A549 (cell line): ENCODE data around the gene C1QTNF1. TPM values are rescaled to one million over a fixed set of nuclear protein-coding genes. Genes with fewer than 3 reads are reported as not detected.

Source experiments
- ATAC-seq, 2 experiments: fragments of 200-7000 bp in 1 of 2; fragments of >200 bp in 1 of 2; cut with Nextera tagmentation in 1 of 2; cut with Tn5 transposase in 1 of 2; 3 replicates each; pipeline versions ENCODE4 v1.8.0 to v1.9.1; 2018 to 2020; ENCODE audit warnings: mild to moderate bottlenecking in 1 of 2, moderate library complexity in 1 of 2
- CTCF ChIA-PET: fragments of 300-600 bp; sonication (Branson Sonifier 250); formaldehyde crosslinking; extraction: SDS; loops from one replicate; lab custom pipeline; 2021; ENCODE audit warnings: antibody characterized with exemption, inconsistent platforms; lab: Yijun Ruan, JAX
- POLR2A ChIA-PET: fragments of 350-600 bp; formaldehyde crosslinking; extraction: SDS; loops from one replicate; lab custom pipeline; 2021; ENCODE audit warnings: antibody characterized with exemption, inconsistent platforms; lab: Yijun Ruan, JAX
- DNase-seq, 2 experiments: peaks; one replicate each; pipeline versions ENCODE4 v3.0.0 to v3.0.0-alpha.2; 2011 to 2016; ENCODE audit warnings: low read depth in 1 of 2, low spot score in 1 of 2
- FAIRE-seq: peaks from 2 replicates; lab custom pipeline; 2011; peaks lifted over from hg19 to GRCh38; lab: Jason Lieb, UNC
- H3K27ac ChIP-seq, 2 experiments: fragments of >200 bp; sonication (Bioruptor Twin); formaldehyde crosslinking; 3 replicates each; pipeline ENCODE4 v1.5.1; 2016 to 2017
- H3K4me1 ChIP-seq: fragments of >200 bp; sonication (Bioruptor Twin); formaldehyde crosslinking; 3 replicates; pipeline ENCODE4 v1.6.1; 2016
- H3K4me2 ChIP-seq: fragments of >200 bp; sonication (Bioruptor Twin); formaldehyde crosslinking; 3 replicates; pipeline ENCODE4 v1.6.1; 2016
- H3K4me3 ChIP-seq: fragments of >200 bp; sonication (Bioruptor Twin); formaldehyde crosslinking; 3 replicates; pipeline ENCODE4 v1.5.1; 2016
- H3K9me3 ChIP-seq: fragments of >200 bp; sonication (Bioruptor Twin); formaldehyde crosslinking; 3 replicates; pipeline ENCODE4 v1.6.1; 2016
- BHLHE40 ChIP-seq: IDR thresholded peaks from 2 replicates; pipeline ENCODE4 v1.6.1; 2012; ENCODE audit warnings: low read depth, low read length, inconsistent platforms
- CBX2 ChIP-seq: fragments of 200-600 bp; sonication (generic); IDR thresholded peaks from 2 replicates; pipeline ENCODE4 v1.6.1; 2016; ENCODE audit warnings: low read depth, mild to moderate bottlenecking, borderline replicate concordance
- EHF ChIP-seq: fragments of 250-450 bp; sonication (Bioruptor Pico); IDR thresholded peaks from 2 replicates; pipeline ENCODE4 v1.5.0; 2020; ENCODE audit warnings: mild to moderate bottlenecking
- EHMT2 ChIP-seq: fragments of 200-600 bp; sonication (generic); IDR thresholded peaks from 2 replicates; pipeline ENCODE4 v1.6.1; 2016; ENCODE audit warnings: antibody characterized with exemption, low read depth, mild to moderate bottlenecking, moderate library complexity
- EP300 ChIP-seq, 2 experiments: fragments of >200 bp; sonication (Bioruptor Twin); formaldehyde crosslinking; IDR thresholded peaks; 2 replicates in 1 of 2; 3 replicates in 1 of 2; pipeline ENCODE4 v1.6.1; 2016 to 2017
- ESRRA ChIP-seq: fragments of 150-350 bp; IDR thresholded peaks from 2 replicates; pipeline ENCODE4 v1.6.1; 2014; ENCODE audit warnings: mild to moderate bottlenecking, low read length, borderline replicate concordance
- FOSL2 ChIP-seq, 2 experiments: fragments of 450-650 bp in 1 of 2; fragments of >200 bp in 1 of 2; sonication (Bioruptor Twin) in 1 of 2; formaldehyde crosslinking; IDR thresholded peaks; 2 replicates each; pipeline versions ENCODE4 v1.5.0 to v1.6.1; 2016 to 2020; ENCODE audit warnings: mild to moderate bottlenecking in 1 of 2, moderate library complexity in 1 of 2
- HMGXB4 ChIP-seq: fragments of 250-450 bp; sonication (Bioruptor Pico); IDR thresholded peaks from 2 replicates; pipeline ENCODE4 v1.5.0; 2021; ENCODE audit warnings: mild to moderate bottlenecking, moderate library complexity, borderline replicate concordance
- HOXA7 ChIP-seq: fragments of 250-450 bp; sonication (Bioruptor Pico); IDR thresholded peaks from 2 replicates; pipeline ENCODE4 v1.5.0; 2020; ENCODE audit warnings: mild to moderate bottlenecking, moderate library complexity
- HOXB13 ChIP-seq: fragments of 250-450 bp; sonication (Bioruptor Pico); IDR thresholded peaks from 2 replicates; pipeline ENCODE4 v1.5.0; 2020; ENCODE audit warnings: low read depth, mild to moderate bottlenecking, moderate library complexity
- JUN ChIP-seq, 2 experiments: fragments of >200 bp; sonication (Bioruptor Twin); formaldehyde crosslinking; IDR thresholded peaks; 2 replicates in 1 of 2; 3 replicates in 1 of 2; pipeline ENCODE4 v1.6.1; 2016 to 2017
- JUNB ChIP-seq: fragments of >200 bp; sonication (Bioruptor Twin); formaldehyde crosslinking; IDR thresholded peaks from 2 replicates; pipeline ENCODE4 v1.6.1; 2016
- KDM1A ChIP-seq: fragments of 200-600 bp; sonication (generic); IDR thresholded peaks from 2 replicates; pipeline ENCODE4 v1.6.1; 2016; ENCODE audit warnings: low read depth, mild to moderate bottlenecking
- NFE2L2 ChIP-seq: fragments of 150-350 bp; conservative IDR thresholded peaks from 2 replicates; pipeline ENCODE4 v1.6.1; 2014; ENCODE audit warnings: low read length
- NPAS2 ChIP-seq: fragments of 250-450 bp; sonication (Bioruptor Pico); IDR thresholded peaks from 2 replicates; pipeline ENCODE4 v1.8.0; 2022; ENCODE audit warnings: mild to moderate bottlenecking, moderate library complexity, borderline replicate concordance
- NR3C1 ChIP-seq: fragments of >200 bp; sonication (Bioruptor Twin); formaldehyde crosslinking; IDR thresholded peaks from 3 replicates; pipeline ENCODE4 v1.6.1; 2017
- PHF8 ChIP-seq: fragments of 200-600 bp; sonication (generic); IDR thresholded peaks from 2 replicates; pipeline ENCODE4 v1.6.1; 2016; ENCODE audit warnings: low read depth, mild to moderate bottlenecking, antibody characterized with exemption, moderate library complexity, borderline replicate concordance
- POLR2A ChIP-seq: IDR thresholded peaks from 2 replicates; pipeline ENCODE4 v1.6.1; 2012; ENCODE audit warnings: mild to moderate bottlenecking, low read length
- POLR2AphosphoS2 ChIP-seq: conservative IDR thresholded peaks from 2 replicates; pipeline ENCODE4 v1.6.1; 2012; ENCODE audit warnings: low read length, improper control_type of control experiment, inconsistent platforms
- RAD21 ChIP-seq, 2 experiments: fragments of >200 bp in 1 of 2; sonication (Bioruptor Twin) in 1 of 2; formaldehyde crosslinking in 1 of 2; IDR thresholded peaks in 1 of 2; conservative IDR thresholded peaks in 1 of 2; 2 replicates in 1 of 2; 3 replicates in 1 of 2; pipeline ENCODE4 v1.6.1; 2012 to 2018; ENCODE audit warnings: inconsistent platforms in 1 of 2
- RARB ChIP-seq: fragments of 250-450 bp; sonication (Bioruptor Pico); IDR thresholded peaks from 2 replicates; pipeline ENCODE4 v1.8.0; 2021; ENCODE audit warnings: mild to moderate bottlenecking, moderate library complexity
- ZC3H11A ChIP-seq: fragments of 450-650 bp; IDR thresholded peaks from 2 replicates; pipeline ENCODE4 v1.6.1; 2014; ENCODE audit warnings: antibody characterized with exemption, mild to moderate bottlenecking
- ZSCAN20 ChIP-seq: fragments of 250-450 bp; sonication (Bioruptor Pico); IDR thresholded peaks from 2 replicates; pipeline ENCODE4 v1.8.0; 2022; ENCODE audit warnings: mild to moderate bottlenecking, moderate library complexity
- WGBS: methylation state at CpG from one replicate; pipeline ENCODE4 v1.1.6; 2017; ENCODE audit errors: missing lambda C conversion rate; 5-methylcytosine and 5-hydroxymethylcytosine counted together
- polyA plus RNA-seq, 4 experiments: library from polyadenylated mRNA; depleted of rRNA in 3 of 4; stranded (reverse); fragments of >200 nt; fragmentation: RNase III in 1 of 4; extraction: RNeasy Plus Mini Kit Qiagen cat#74134 plus additional on column Dnase treatment in 1 of 4; gene quantifications; 2 replicates in 3 of 4; 3 replicates in 1 of 4; pipeline ENCODE4 v1.2.3, GENCODE V29; 2011 to 2017
- TF ChIP-seq, protein P1 (sequence below): IDR thresholded peaks from 2 replicates; pipeline ENCODE4 v1.6.1; 2012
- TF ChIP-seq, protein P2 (sequence below): fragments of >200 bp; sonication (Bioruptor Twin); formaldehyde crosslinking; IDR thresholded peaks from 3 replicates; pipeline ENCODE4 v1.5.1; 2016

The C1QTNF1 gene
- polyA plus RNA-seq, 2 of the 4 experiments (the other 2 are of a cell fraction) = 10.2 to 26.1 TPM

- 0 out of 3 replicates have a peak, but pooled peaks cover 6% of the 10 kb centered on the region for H3K4me1 ChIP-seq
- H3K27ac ChIP-seq = no peak overlapping the region
- DNase-seq (no peak), ATAC-seq (no peak), FAIRE-seq (no peak)
- H3K4me3 ChIP-seq = no peak overlapping the region
- H3K9me3 ChIP-seq = no peaks in the 10 kb centered on the region
- POLR2A ChIA-PET = no interaction called here
- 73% methylated on average over 4 of the region's 4 CpGs for WGBS
- H3K4me2 ChIP-seq = no peak overlapping the region
- CTCF ChIA-PET = interaction anchor here (1.0 to 19.8 kb wide), 6 partner anchors 9 to 298 kb away, joined by 3 to 555 read pairs (median 5); no protein-coding TSS in a partner anchor
- no peak for TF ChIP-seq POLR2AphosphoS2
- TF ChIP-seq RARB (CRISPR knock-in tag) = no peak
- TF ChIP-seq JUNB = no peak
- TF ChIP-seq KDM1A = no peak
- no peak for TF ChIP-seq ZC3H11A
- TF ChIP-seq, protein P1, sequence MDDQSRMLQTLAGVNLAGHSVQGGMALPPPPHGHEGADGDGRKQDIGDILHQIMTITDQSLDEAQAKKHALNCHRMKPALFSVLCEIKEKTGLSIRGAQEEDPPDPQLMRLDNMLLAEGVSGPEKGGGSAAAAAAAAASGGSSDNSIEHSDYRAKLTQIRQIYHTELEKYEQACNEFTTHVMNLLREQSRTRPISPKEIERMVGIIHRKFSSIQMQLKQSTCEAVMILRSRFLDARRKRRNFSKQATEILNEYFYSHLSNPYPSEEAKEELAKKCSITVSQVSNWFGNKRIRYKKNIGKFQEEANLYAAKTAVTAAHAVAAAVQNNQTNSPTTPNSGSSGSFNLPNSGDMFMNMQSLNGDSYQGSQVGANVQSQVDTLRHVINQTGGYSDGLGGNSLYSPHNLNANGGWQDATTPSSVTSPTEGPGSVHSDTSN = no peak
- TF ChIP-seq, protein P2, sequence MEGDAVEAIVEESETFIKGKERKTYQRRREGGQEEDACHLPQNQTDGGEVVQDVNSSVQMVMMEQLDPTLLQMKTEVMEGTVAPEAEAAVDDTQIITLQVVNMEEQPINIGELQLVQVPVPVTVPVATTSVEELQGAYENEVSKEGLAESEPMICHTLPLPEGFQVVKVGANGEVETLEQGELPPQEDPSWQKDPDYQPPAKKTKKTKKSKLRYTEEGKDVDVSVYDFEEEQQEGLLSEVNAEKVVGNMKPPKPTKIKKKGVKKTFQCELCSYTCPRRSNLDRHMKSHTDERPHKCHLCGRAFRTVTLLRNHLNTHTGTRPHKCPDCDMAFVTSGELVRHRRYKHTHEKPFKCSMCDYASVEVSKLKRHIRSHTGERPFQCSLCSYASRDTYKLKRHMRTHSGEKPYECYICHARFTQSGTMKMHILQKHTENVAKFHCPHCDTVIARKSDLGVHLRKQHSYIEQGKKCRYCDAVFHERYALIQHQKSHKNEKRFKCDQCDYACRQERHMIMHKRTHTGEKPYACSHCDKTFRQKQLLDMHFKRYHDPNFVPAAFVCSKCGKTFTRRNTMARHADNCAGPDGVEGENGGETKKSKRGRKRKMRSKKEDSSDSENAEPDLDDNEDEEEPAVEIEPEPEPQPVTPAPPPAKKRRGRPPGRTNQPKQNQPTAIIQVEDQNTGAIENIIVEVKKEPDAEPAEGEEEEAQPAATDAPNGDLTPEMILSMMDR = no peak
- no peak for TF ChIP-seq PHF8
- no peak for TF ChIP-seq RAD21 (conservative IDR thresholded peaks at IDR 0.05 in 1 of 2, IDR thresholded peaks at IDR 0.05 in 1 of 2)
Observed at GRCh38 chr17:79092567-79092966, 68.6 kb downstream of the C1QTNF1 start.

- no peak for DNase-seq
- Histone ChIP-seq H3K9me3 (no peaks in the 10 kb centered on the region), H3K4me1 (0 out of 3 replicates have a peak, but pooled peaks cover 6% of the 10 kb centered on the region), H3K4me3 (no peak overlapping the region), H3K4me2 (no peak overlapping the region), H3K27ac (no peak overlapping the region)
- FAIRE-seq = no peak
- 83% methylated on average over 8 of the region's 8 CpGs for WGBS
- ATAC-seq = no peak
- ChIA-PET POLR2A (interaction anchor here (1.0 kb wide), 1 partner anchor 11 kb away, joined by 5 read pairs; no protein-coding TSS in a partner anchor), CTCF (interaction anchor here (1.0 to 19.8 kb wide), 7 partner anchors 10 to 307 kb away, joined by 3 to 555 read pairs (median 8); no protein-coding TSS in a partner anchor)
- TF ChIP-seq ZSCAN20 (CRISPR knock-in tag) (no peak), KDM1A (no peak)
- TF ChIP-seq, all 56 proteins: peak for 0
Observed at GRCh38 chr17:79093270-79093669, 69.3 kb downstream of the C1QTNF1 start.

DNA sequence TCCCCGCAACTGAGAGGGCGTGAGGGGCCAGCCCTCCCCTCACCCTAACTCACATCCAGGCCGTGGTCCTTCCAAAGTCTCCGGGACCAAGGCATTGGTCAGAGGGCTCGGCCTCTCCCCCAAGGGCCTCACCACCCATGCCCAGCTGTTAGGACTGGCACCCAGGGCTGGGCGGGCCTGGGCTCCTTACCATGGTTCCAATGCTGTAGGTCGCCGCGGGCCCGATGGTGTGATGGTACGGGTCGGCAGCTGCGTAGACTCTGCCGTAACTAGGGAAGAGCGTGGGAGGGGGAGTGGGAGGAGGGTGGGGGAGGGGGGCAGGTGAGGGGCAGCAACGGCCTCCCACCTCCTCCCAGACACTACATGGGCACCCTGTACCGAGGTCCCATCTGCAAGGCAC is 70.3 kb downstream of the C1QTNF1 start:
- FAIRE-seq = no peak
- H3K4me1 ChIP-seq = 0 out of 3 replicates have a peak, but pooled peaks cover 6% of the 10 kb centered on the region
- WGBS = 89% methylated on average over 16 of the region's 17 CpGs
- no peak for TF ChIP-seq EHMT2
- no peak for TF ChIP-seq POLR2A
- no peak for TF ChIP-seq NR3C1
- TF ChIP-seq ZSCAN20 (CRISPR knock-in tag) = no peak
- TF ChIP-seq HMGXB4 (CRISPR knock-in tag) = no peak
- TF ChIP-seq POLR2AphosphoS2 = no peak
- TF ChIP-seq ESRRA = no peak
- TF ChIP-seq HOXA7 (CRISPR knock-in tag) = no peak
- no peak for TF ChIP-seq EHF (CRISPR knock-in tag)
- TF ChIP-seq HOXB13 (CRISPR knock-in tag) = no peak
- TF ChIP-seq NPAS2 = no peak
- no peak for TF ChIP-seq CBX2
- no peak for TF ChIP-seq NFE2L2
- TF ChIP-seq BHLHE40 = no peak
- no peak for TF ChIP-seq KDM1A
- no peak for TF ChIP-seq EP300 (IDR thresholded peaks at IDR 0.05)
- no peak for TF ChIP-seq FOSL2 (IDR thresholded peaks at IDR 0.05)
- TF ChIP-seq FOSL2 (CRISPR knock-in tag; IDR thresholded peaks at IDR 0.05) = no peak
- TF ChIP-seq JUN (IDR thresholded peaks at IDR 0.05) = no peak
- TF ChIP-seq, all 56 proteins: peak for 0
- CTCF ChIA-PET = interaction anchor here (0.8 to 19.8 kb wide), 10 partner anchors 9 to 648 kb away, joined by 3 to 555 read pairs (median 6); no protein-coding TSS in a partner anchor
- Histone ChIP-seq H3K9me3 (no peaks in the 10 kb centered on the region), H3K4me3 (no peak overlapping the region), H3K27ac (no peak overlapping the region), H3K4me2 (no peak overlapping the region)
- ATAC-seq = no peak
- DNase-seq = no peak
- POLR2A ChIA-PET = no interaction called here
